Measurements from ENCODE around the gene OR2W3. TPM values are rescaled to one million over a fixed set of nuclear protein-coding genes. Genes with fewer than 3 reads are reported as not detected.

The OR2W3 gene
- total RNA-seq, 1 experiment from 2014 or later = not detected

GRCh38 chr1:247933989-247934388 lies 38.6 kb downstream of the OR2W3 start:
- Histone ChIP-seq H3K9ac (ENCODE audit: extremely low read depth, insufficient read length, low read length) (no peak overlapping the region), H2BK12ac (ENCODE audit: insufficient read length, low read depth, low read length) (no peak overlapping the region), H3K23me2 (ENCODE audit: insufficient read length, low read depth, low read length, poor library complexity, severe bottlenecking) (no peaks in the 10 kb centered on the region), H3K4ac (ENCODE audit: low read depth, low read length) (no peak overlapping the region), H3K18ac (ENCODE audit: insufficient read length, low read depth, low read length) (no peak overlapping the region), H2BK5ac (ENCODE audit: insufficient read length, low read length) (no peak overlapping the region), H2AFZ (ENCODE audit: low read length) (no peak overlapping the region), H3K14ac (ENCODE audit: insufficient read depth, low read length) (no peak overlapping the region), H3K56ac (ENCODE audit: insufficient read length, low read depth, low read length) (no peak overlapping the region), H4K91ac (ENCODE audit: insufficient read length, low read depth, low read length) (no peak overlapping the region), H3K79me1 (ENCODE audit: insufficient read depth, low read depth, low read length, poor library complexity, severe bottlenecking) (no peaks in the 10 kb centered on the region), H4K5ac (ENCODE audit: insufficient read length, low read depth, low read length) (no peak overlapping the region), H3K27me3 (ENCODE audit: insufficient read depth, low read length) (no peaks in the 10 kb centered on the region), H2BK15ac (ENCODE audit: low read depth, low read length) (no peak overlapping the region), H3K23ac (ENCODE audit: insufficient read length, low read depth, low read length) (no peak overlapping the region), H3T11ph (ENCODE audit: low read length) (no peak overlapping the region), H3K9me3 (ENCODE audit: control insufficient read depth, low read depth, low read length) (peaks cover 4% of the 10 kb centered on the region), H4K20me1 (ENCODE audit: control insufficient read depth, insufficient read depth, insufficient read length) (no peaks in the 10 kb centered on the region), H3K4me2 (ENCODE audit: insufficient read depth, insufficient read length, low read length) (no peak overlapping the region), H3K79me2 (ENCODE audit: insufficient read depth, low read length) (no peaks in the 10 kb centered on the region), H3K27ac (ENCODE audit: insufficient read length, low read depth, low read length) (no peak overlapping the region), H2AK5ac (ENCODE audit: insufficient read length, low read length) (no peak overlapping the region), H2BK20ac (ENCODE audit: low read depth, low read length, poor library complexity, severe bottlenecking) (no peak overlapping the region), H3K4me1 (ENCODE audit: insufficient read depth, low read length) (no peaks in the 10 kb centered on the region), H2BK120ac (ENCODE audit: low read depth, low read length, poor library complexity, severe bottlenecking) (no peak overlapping the region), H4K8ac (replicated peaks; ENCODE audit: insufficient read length, low read depth, low read length) (no peak overlapping the region)
- no peak for TF ChIP-seq CTCF (conservative IDR thresholded peaks at IDR 0.05)
- Mint-ChIP-seq H3K9me3 (peaks cover 64 to 67% of the 10 kb centered on the region in 2 experiments), H3K27me3 (ENCODE audit: low read depth) (peaks cover 1% of the 10 kb centered on the region; the same call in 1 of the 2 replicates), H3K4me1 (no peaks in the 10 kb centered on the region), H3K36me3 (ENCODE audit: insufficient read depth in 1 of 3, low read depth in 3 of 3) (peaks cover 8 to 11% (median 9%) of the 10 kb centered on the region in 3 experiments; a peak in 4 of 7 replicates), H3K27ac (no peak overlapping the region), H3K4me3 (no peak overlapping the region)
- WGBS (ENCODE audit: extremely low coverage, insufficient read length, low lambda C conversion rate) = no CpG with 5 or more reads among the region's 8 CpGs
- DNase-seq = no peak

Measured in H9 (cell line).